D721Med (cell line): ENCODE measurements around the gene FBN1.

Experiments used
- DNase-seq: peaks from one replicate; pipeline ENCODE4 v3.0.0; 2011; ENCODE audit warnings: low spot score; ENCODE audit not compliant: insufficient read length
- FAIRE-seq: peaks from 2 replicates; lab custom pipeline; 2011; peaks lifted over from hg19 to GRCh38; lab: Jason Lieb, UNC
- CTCF ChIP-seq: IDR thresholded peaks from 2 replicates; pipeline ENCODE4 v1.5.1; 2012; ENCODE audit warnings: mild to moderate bottlenecking, control low read depth; ENCODE audit not compliant: insufficient read depth; ENCODE audit errors: missing control alignments

The FBN1 gene

GRCh38 chr15:48498828-48499227 is 146.7 kb downstream of the FBN1 start:
- FAIRE-seq: no peak
- no peak for TF ChIP-seq CTCF
- no peak for DNase-seq

GRCh38 chr15:48494631-48495030 is 150.9 kb downstream of the FBN1 start:
- DNase-seq (no peak), FAIRE-seq (no peak)
- no peak for TF ChIP-seq CTCF

- no peak for DNase-seq
- TF ChIP-seq CTCF: no peak
- FAIRE-seq: no peak
Observed at GRCh38 chr15:48493763-48494225, 151.7 kb downstream of the FBN1 start.

GRCh38 chr15:48493084-48493762 is 152.3 kb downstream of the FBN1 start:
- DNase-seq: no peak
- FAIRE-seq: no peak
- no peak for TF ChIP-seq CTCF

GRCh38 chr15:48486228-48486627 is 159.3 kb downstream of the FBN1 start:
- DNase-seq: no peak
- no peak for FAIRE-seq
- TF ChIP-seq CTCF: no peak

- FAIRE-seq (no peak), DNase-seq (no peak)
- TF ChIP-seq CTCF: no peak
Observed at GRCh38 chr15:48481802-48482201, 163.7 kb downstream of the FBN1 start.

GRCh38 chr15:48479751-48480150 is 165.8 kb downstream of the FBN1 start:
- no peak for FAIRE-seq
- DNase-seq: no peak
- no peak for TF ChIP-seq CTCF
